Endodermal cell (in vitro differentiated cells): Measurements from ENCODE around the gene TTC23. TPM values are rescaled to one million over a fixed set of nuclear protein-coding genes. Genes with fewer than 3 reads are reported as not detected.
A peak's percentile ranks its signal among the peaks of the same experiment; 100 is the strongest.

Experiments
- DNase-seq: peaks from one replicate; pipeline ENCODE4 v3.0.0-alpha.2; 2017
- H3K27ac ChIP-seq: 2 replicates; pipeline ENCODE4 v1.5.1; 2013; ENCODE audit warnings: mild to moderate bottlenecking, low read depth, low read length, moderate library complexity
- H3K27me3 ChIP-seq: 2 replicates; pipeline ENCODE4 v1.6.1; 2013; ENCODE audit warnings: mild to moderate bottlenecking, low read length, moderate library complexity; ENCODE audit not compliant: insufficient read depth, control insufficient read depth, poor library complexity, severe bottlenecking
- H3K36me3 ChIP-seq: 2 replicates; pipeline ENCODE4 v1.7.0; 2013; ENCODE audit warnings: mild to moderate bottlenecking, low read length, moderate library complexity; ENCODE audit not compliant: control insufficient read depth, insufficient read depth
- H3K4me1 ChIP-seq: one replicate; pipeline ENCODE4 v1.7.0; 2013; ENCODE audit warnings: low read length; ENCODE audit not compliant: control insufficient read depth, insufficient read depth
- H3K4me3 ChIP-seq: 2 replicates; pipeline ENCODE4 v1.5.1; 2013; ENCODE audit warnings: mild to moderate bottlenecking, low read length, moderate library complexity
- H3K9ac ChIP-seq: 2 replicates; pipeline ENCODE4 v1.6.1; 2013; ENCODE audit warnings: mild to moderate bottlenecking, low read length, moderate library complexity; ENCODE audit not compliant: poor library complexity, severe bottlenecking; ENCODE audit errors: extremely low read depth
- H3K9me3 ChIP-seq: 2 replicates; pipeline ENCODE4 v1.6.1; 2013; ENCODE audit warnings: mild to moderate bottlenecking, low read length, moderate library complexity; ENCODE audit not compliant: control insufficient read depth
- H3K27ac Mint-ChIP-seq: 2 replicates; pipeline ENCODE4 v1.8.0; 2020; ENCODE audit warnings: mixed read lengths
- H3K27me3 Mint-ChIP-seq: 2 replicates; pipeline ENCODE4 v1.8.0; 2021; ENCODE audit warnings: mild to moderate bottlenecking, mixed read lengths; ENCODE audit not compliant: insufficient read depth
- H3K36me3 Mint-ChIP-seq: 2 replicates; pipeline ENCODE4 v1.8.0; 2020; ENCODE audit warnings: low read depth, mixed read lengths
- H3K4me1 Mint-ChIP-seq: 2 replicates; pipeline ENCODE4 v1.8.0; 2020; ENCODE audit warnings: mixed read lengths
- H3K4me3 Mint-ChIP-seq: 2 replicates; pipeline ENCODE4 v1.8.0; 2020; ENCODE audit warnings: mild to moderate bottlenecking, moderate library complexity, mixed read lengths
- H3K9me3 Mint-ChIP-seq: 2 replicates; pipeline ENCODE4 v1.8.0; 2020; ENCODE audit warnings: mild to moderate bottlenecking, mixed read lengths
- WGBS, 2 experiments: methylation state at CpG; one replicate each; pipeline versions ENCODE4 v1.1.5 to v1.1.7; 2013; ENCODE audit warnings: missing lambda C conversion rate in 2 of 2, mixed read lengths in 1 of 2; ENCODE audit not compliant: insufficient coverage in 1 of 2, insufficient read length in 1 of 2; 5-methylcytosine and 5-hydroxymethylcytosine counted together
- total RNA-seq, 2 donors: library from RNA; stranded (reverse); fragmentation: NEBNext Ultra II Directional in 1 of 2; extraction: Animal tissue kit (Norgen Biotek cat#: 25700) in 1 of 2; gene quantifications; 2 replicates in 1 of 2; 3 replicates in 1 of 2; pipeline ENCODE4 v1.2.1, GENCODE V29; 2021
- TF ChIP-seq, protein P1 (sequence below): fragments of 200-600 bp; sonication (generic); conservative IDR thresholded peaks from 2 replicates; pipeline ENCODE4 v1.5.0; 2021; ENCODE audit warnings: antibody characterized with exemption, mild to moderate bottlenecking

Gene TTC23
- total RNA-seq, 2 donors from 2014 or later, result 20.7 to 26.3 TPM

DNA sequence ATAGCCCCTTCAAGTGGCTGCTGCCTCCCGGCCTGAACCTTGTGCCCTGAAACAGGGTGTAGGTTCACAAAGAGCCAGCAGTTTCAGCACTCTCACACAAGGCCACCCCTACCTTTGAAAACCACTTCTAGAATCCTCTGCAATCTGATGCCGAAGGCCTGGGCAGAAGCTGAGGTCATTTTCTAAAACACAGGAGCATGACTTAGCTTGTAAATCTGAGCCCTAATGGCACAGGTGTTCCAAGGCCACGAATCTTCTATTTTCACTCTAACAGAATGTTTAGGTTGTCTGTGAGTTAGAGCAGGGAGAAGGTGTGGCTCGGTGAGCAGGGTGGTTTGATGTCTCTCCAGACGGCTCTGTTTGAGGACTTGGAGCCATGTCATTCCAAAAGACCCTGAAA is 82.2 kb downstream of the TTC23 start:
- H3K4me1 Mint-ChIP-seq, result peaks cover 9% of the 10 kb centered on the region
- Histone ChIP-seq H3K4me1 (peaks cover 4% of the 10 kb centered on the region), H3K4me3 (no peak overlapping the region), H3K27ac (no peak overlapping the region), H3K9ac (no peak overlapping the region), H3K36me3 (peaks cover 15% of the 10 kb centered on the region), H3K27me3 (no peaks in the 10 kb centered on the region), H3K9me3 (no peaks in the 10 kb centered on the region)
- no peaks in the 10 kb centered on the region for H3K9me3 Mint-ChIP-seq
- no peaks in the 10 kb centered on the region for H3K27me3 Mint-ChIP-seq
- H3K36me3 Mint-ChIP-seq, result peaks cover 25% of the 10 kb centered on the region
- 90 to 96% methylated on average over 3 to 5 of the region's 5 CpGs for WGBS, 2 experiments
- DNase-seq, result no peak
- TF ChIP-seq, protein P1, sequence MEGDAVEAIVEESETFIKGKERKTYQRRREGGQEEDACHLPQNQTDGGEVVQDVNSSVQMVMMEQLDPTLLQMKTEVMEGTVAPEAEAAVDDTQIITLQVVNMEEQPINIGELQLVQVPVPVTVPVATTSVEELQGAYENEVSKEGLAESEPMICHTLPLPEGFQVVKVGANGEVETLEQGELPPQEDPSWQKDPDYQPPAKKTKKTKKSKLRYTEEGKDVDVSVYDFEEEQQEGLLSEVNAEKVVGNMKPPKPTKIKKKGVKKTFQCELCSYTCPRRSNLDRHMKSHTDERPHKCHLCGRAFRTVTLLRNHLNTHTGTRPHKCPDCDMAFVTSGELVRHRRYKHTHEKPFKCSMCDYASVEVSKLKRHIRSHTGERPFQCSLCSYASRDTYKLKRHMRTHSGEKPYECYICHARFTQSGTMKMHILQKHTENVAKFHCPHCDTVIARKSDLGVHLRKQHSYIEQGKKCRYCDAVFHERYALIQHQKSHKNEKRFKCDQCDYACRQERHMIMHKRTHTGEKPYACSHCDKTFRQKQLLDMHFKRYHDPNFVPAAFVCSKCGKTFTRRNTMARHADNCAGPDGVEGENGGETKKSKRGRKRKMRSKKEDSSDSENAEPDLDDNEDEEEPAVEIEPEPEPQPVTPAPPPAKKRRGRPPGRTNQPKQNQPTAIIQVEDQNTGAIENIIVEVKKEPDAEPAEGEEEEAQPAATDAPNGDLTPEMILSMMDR, result no peak
- no peak overlapping the region for H3K27ac Mint-ChIP-seq
- H3K4me3 Mint-ChIP-seq, result no peak overlapping the region

DNA sequence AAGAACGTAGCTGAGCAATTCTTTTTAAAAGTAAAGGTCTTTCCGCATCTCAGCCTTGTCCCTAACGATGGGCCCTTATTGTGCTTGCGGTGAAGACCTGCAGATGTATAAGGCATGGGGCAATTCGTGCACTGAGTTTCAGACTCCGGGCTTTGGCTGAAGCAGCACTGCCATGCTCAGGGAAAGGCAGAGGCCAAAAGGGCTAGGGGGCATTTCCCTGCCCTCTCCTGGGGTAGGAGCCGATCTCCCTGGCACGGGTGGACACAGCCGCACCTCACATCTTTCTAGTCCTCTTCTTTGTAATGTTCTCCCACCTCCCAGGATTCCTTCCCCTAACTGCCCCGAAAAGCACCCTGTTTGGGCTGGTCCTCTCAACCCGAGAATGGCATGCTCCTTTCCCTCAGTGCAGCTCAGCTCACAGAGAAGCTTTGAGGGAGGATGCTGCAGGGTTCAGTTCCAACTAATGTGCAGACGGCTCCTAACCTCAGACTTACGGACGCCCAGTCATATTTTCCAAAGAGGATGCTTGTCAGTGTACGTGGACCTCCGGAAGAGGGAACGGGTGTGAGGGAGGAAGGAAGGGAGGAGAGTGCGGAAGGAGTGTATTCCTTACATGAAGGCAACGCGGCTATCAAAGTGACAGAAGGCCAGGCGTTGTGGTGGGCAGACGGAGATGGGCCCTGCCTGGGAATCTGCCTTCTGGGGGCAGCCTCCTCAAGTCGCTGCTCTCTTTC is 83.3 kb downstream of the TTC23 start:
- 92 to 95% methylated on average over 23 of the region's 23 CpGs for WGBS, 2 experiments
- Histone ChIP-seq H3K9ac (no peak overlapping the region), H3K36me3 (peaks cover 20% of the 10 kb centered on the region), H3K4me1 (peaks cover 4% of the 10 kb centered on the region), H3K27ac (no peak overlapping the region), H3K4me3 (no peak overlapping the region), H3K9me3 (no peaks in the 10 kb centered on the region), H3K27me3 (no peaks in the 10 kb centered on the region)
- H3K4me1 Mint-ChIP-seq, result peaks cover 9% of the 10 kb centered on the region
- peaks cover 24% of the 10 kb centered on the region for H3K36me3 Mint-ChIP-seq
- peak; percentile 33 for DNase-seq
- no peak overlapping the region for H3K4me3 Mint-ChIP-seq
- H3K9me3 Mint-ChIP-seq, result no peaks in the 10 kb centered on the region
- H3K27ac Mint-ChIP-seq, result no peak overlapping the region
- H3K27me3 Mint-ChIP-seq, result no peaks in the 10 kb centered on the region
- TF ChIP-seq, protein P1, result no peak

DNA sequence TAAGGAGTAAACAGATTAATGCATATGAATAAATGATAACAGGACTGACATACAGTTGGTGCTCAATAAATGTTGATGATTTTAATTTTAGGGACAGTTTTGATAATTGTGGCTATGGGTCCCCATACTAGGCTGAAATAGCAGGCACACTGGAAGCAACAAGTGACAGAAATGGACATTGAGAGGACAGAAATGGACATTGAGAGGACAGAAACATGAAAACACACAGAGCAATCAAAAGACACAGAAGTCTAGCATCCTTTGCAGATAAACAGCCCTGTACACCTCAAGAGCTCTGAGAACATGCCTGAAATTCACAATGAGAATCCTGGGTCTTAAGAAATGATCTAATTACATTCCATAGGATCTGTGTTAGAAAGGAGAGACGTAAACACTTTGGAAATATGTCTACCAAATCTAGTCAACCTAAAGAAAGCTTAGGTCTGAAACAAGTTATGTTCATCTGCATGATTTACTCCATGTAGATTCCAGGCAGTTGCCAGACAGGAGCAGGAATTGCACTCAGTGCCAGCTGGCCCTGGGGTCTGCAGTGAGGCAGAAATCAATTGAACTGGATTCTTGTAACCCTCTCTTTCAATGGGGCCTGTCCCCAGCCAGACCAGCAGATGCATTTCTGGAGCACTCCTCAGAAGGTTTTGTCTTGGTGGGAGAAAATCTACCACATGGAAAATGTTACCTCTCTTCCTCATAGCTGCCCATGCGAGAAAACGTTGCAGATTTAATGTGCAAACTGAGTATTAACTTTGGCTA is 84.2 kb downstream of the TTC23 start:
- TF ChIP-seq, protein P1, result no peak
- Histone ChIP-seq H3K27me3 (no peaks in the 10 kb centered on the region), H3K36me3 (peaks cover 13% of the 10 kb centered on the region), H3K9me3 (no peaks in the 10 kb centered on the region), H3K27ac (no peak overlapping the region), H3K4me1 (peaks cover 4% of the 10 kb centered on the region), H3K9ac (no peak overlapping the region), H3K4me3 (no peak overlapping the region)
- Mint-ChIP-seq H3K27me3 (no peaks in the 10 kb centered on the region), H3K27ac (no peak overlapping the region), H3K4me1 (peaks cover 7% of the 10 kb centered on the region), H3K9me3 (no peaks in the 10 kb centered on the region), H3K4me3 (no peak overlapping the region), H3K36me3 (peaks cover 17% of the 10 kb centered on the region)
- no peak for DNase-seq
- WGBS, 2 experiments, result 91 to 96% methylated on average over 1 to 3 of the region's 3 CpGs
